NB4 (cell line): ENCODE measurements around the gene PTGER2.

Experiments used
- DNase-seq: peaks from one replicate; pipeline ENCODE4 v3.0.0; 2010; ENCODE audit warnings: low read depth
- H3K4me3 ChIP-seq: one replicate; pipeline ENCODE4 v1.5.1; 2011; ENCODE audit warnings: mild to moderate bottlenecking, low read depth, low read length, moderate library complexity
- MYC ChIP-seq: IDR thresholded peaks from 2 replicates; pipeline ENCODE4 v1.6.1; 2011; ENCODE audit warnings: low read depth, low read length
- POLR2A ChIP-seq: IDR thresholded peaks from 2 replicates; pipeline ENCODE4 v1.6.1; 2011; ENCODE audit warnings: mild to moderate bottlenecking; ENCODE audit not compliant: insufficient read length; ENCODE audit errors: extremely low read depth
- TF ChIP-seq, protein P1 (sequence below): IDR thresholded peaks from one replicate; pipeline ENCODE4 v1.5.1; 2012; ENCODE audit warnings: low read depth, low read length
- TF ChIP-seq, protein P2 (sequence below): IDR thresholded peaks from 2 replicates; pipeline ENCODE4 v1.6.1; 2011; ENCODE audit warnings: low read depth, low read length

PTGER2 gene

GRCh38 chr14:52275372-52275771 is 38.7 kb upstream of the PTGER2 start:
- no peak overlapping the region for H3K4me3 ChIP-seq
- TF ChIP-seq POLR2A (no peak), MYC (no peak)
- TF ChIP-seq, protein P1, sequence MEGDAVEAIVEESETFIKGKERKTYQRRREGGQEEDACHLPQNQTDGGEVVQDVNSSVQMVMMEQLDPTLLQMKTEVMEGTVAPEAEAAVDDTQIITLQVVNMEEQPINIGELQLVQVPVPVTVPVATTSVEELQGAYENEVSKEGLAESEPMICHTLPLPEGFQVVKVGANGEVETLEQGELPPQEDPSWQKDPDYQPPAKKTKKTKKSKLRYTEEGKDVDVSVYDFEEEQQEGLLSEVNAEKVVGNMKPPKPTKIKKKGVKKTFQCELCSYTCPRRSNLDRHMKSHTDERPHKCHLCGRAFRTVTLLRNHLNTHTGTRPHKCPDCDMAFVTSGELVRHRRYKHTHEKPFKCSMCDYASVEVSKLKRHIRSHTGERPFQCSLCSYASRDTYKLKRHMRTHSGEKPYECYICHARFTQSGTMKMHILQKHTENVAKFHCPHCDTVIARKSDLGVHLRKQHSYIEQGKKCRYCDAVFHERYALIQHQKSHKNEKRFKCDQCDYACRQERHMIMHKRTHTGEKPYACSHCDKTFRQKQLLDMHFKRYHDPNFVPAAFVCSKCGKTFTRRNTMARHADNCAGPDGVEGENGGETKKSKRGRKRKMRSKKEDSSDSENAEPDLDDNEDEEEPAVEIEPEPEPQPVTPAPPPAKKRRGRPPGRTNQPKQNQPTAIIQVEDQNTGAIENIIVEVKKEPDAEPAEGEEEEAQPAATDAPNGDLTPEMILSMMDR = no peak
- TF ChIP-seq, protein P2, sequence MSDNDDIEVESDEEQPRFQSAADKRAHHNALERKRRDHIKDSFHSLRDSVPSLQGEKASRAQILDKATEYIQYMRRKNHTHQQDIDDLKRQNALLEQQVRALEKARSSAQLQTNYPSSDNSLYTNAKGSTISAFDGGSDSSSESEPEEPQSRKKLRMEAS = no peak
- no peak for DNase-seq

GRCh38 chr14:52277552-52277951 is 36.6 kb upstream of the PTGER2 start:
- TF ChIP-seq, protein P2 = no peak
- TF ChIP-seq MYC (no peak), POLR2A (no peak)
- TF ChIP-seq, protein P1 = no peak
- DNase-seq = no peak
- no peak overlapping the region for H3K4me3 ChIP-seq

DNA sequence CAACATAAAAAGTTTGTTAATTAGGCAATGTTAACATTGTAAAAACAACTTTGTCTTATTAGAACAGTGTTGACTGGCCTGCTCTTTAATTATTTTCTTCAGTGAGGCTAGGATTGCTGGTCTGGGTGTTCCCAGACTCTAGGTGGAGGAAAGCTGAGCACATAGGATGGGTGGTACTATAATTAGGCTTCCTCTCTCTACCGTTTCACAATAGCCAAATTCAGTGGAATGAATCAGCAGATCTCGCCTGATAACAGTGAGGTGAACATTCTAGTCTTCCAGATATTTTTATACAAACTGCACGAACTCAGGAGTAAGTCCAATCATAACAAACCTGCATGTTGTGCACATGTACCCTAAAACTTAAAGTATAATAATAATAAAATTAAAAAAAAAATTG is 34.7 kb upstream of the PTGER2 start:
- TF ChIP-seq, protein P1 = no peak
- no peak for TF ChIP-seq POLR2A
- TF ChIP-seq, protein P2 = no peak
- no peak for TF ChIP-seq MYC
- DNase-seq = peak; percentile 74
- H3K4me3 ChIP-seq = no peak overlapping the region

DNA sequence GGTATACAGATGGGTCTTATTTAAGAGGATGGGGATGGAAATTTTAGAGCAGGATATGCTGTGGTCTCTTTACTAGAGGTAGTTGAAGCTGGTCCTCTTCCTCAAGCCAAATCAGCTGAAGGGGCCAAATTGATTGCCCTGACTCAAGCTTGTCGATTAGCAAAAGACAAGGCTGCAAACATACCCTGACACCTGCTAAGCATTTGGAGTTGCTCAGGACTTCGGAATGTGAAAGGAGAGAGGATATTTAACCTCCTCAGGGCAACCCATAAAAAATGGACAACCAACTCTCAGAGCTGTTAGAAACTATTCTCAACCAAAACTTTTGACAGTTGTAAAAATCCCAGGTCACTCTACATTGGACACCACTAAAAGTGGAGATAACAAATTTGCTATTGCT is 31.0 kb upstream of the PTGER2 start:
- TF ChIP-seq, protein P1 = no peak
- no peak for TF ChIP-seq MYC
- TF ChIP-seq, protein P2 = no peak
- no peak for TF ChIP-seq POLR2A
- DNase-seq = no peak
- H3K4me3 ChIP-seq = no peak overlapping the region

DNA sequence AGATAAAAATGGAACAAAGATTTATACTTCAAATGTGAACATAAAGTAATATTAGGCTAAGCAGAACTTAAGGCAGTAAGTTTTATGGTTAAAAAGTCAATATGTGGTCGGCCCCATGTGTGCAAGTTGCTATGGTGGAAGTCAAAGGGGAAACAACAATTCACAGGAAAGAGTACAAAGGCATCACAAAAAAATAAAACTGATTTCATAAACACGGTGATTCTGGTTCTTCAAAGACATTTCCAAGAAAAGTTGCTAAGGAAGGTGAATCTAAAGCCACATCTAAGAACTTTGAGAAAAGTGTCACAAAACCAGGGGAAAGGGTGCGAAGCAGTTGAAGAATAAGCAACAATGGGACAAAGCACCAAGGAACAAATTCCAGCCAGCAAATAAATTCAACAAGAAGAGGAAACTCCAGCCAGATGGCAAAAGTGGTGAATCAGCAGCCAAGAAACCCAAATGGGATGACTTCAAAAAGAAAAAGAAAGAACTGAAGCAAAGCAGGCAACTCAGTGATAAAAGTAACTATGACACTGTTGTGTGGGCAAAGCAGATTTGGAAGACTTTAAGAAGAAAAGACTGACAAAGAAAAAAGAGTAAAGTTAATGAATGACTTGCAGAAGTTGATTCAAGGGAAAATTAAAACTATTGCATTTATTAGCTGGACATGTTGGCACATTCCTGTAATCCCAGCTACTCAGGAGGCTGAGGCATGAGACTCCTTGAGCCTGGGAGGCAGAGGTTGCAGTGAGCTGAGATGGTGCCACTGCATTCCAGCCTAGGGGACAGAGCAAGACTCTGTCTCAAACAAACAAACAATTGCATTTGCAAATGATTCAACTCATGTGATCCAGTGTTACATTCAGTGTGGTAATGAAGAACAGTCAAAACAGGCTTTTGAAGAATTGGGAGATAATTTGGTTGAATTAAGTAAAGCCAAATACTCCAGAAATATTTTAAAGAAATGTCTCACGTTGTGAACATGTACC is 27.2 kb upstream of the PTGER2 start:
- DNase-seq = no peak
- no peak overlapping the region for H3K4me3 ChIP-seq
- TF ChIP-seq, protein P1 = no peak
- TF ChIP-seq POLR2A = no peak
- no peak for TF ChIP-seq MYC
- TF ChIP-seq, protein P2 = no peak
